Activated CD4-positive, alpha-beta memory T cell treated with anti-CD3 and anti-CD28 coated beads for 36 hours (primary cell): Measurements from ENCODE around the gene DNAJC6. TPM values are rescaled to one million over a fixed set of nuclear protein-coding genes. Genes with fewer than 3 reads are reported as not detected.

Experiments used
- CTCF ChIA-PET: fragments of 350-600 bp; sonication (Branson Sonifier 250); formaldehyde crosslinking; loops from one replicate; lab custom pipeline; 2021; ENCODE audit warnings: antibody characterized with exemption, inconsistent platforms; lab: Charles Lee
- POLR2A ChIA-PET: fragments of 350-600 bp; sonication (Branson Sonifier 250); formaldehyde crosslinking; loops from one replicate; lab custom pipeline; 2021; ENCODE audit warnings: antibody characterized with exemption; lab: Charles Lee
- DNase-seq: peaks from one replicate; pipeline ENCODE4 v3.0.0-alpha.2; 2020
- H3K27ac Mint-ChIP-seq: one replicate; pipeline ENCODE4 v1.8.0; 2021; ENCODE audit warnings: mixed read lengths
- H3K27me3 Mint-ChIP-seq: one replicate; pipeline ENCODE4 v1.8.0; 2021; ENCODE audit warnings: mixed read lengths
- H3K36me3 Mint-ChIP-seq: one replicate; pipeline ENCODE4 v1.8.0; 2021; ENCODE audit warnings: mixed read lengths
- H3K4me1 Mint-ChIP-seq: one replicate; pipeline ENCODE4 v1.8.0; 2021; ENCODE audit warnings: low read depth, mixed read lengths
- H3K4me3 Mint-ChIP-seq: one replicate; pipeline ENCODE4 v1.8.0; 2021; ENCODE audit warnings: mild to moderate bottlenecking, mixed read lengths
- H3K9me3 Mint-ChIP-seq: one replicate; pipeline ENCODE4 v1.8.0; 2021; ENCODE audit warnings: mixed read lengths
- intact Hi-C: fragments of 100-400 bp; cut with micrococcal nuclease; formaldehyde crosslinking; loops from one replicate; pipeline ENCODE4 v1.15.1; 2023
- total RNA-seq, 2 experiments: library from RNA; stranded (reverse); gene quantifications; one replicate each; pipeline ENCODE4 v1.2.3, GENCODE V29; 2021

Gene DNAJC6
- total RNA-seq, 2 experiments from 2014 or later: 3.2 to 3.9 TPM

DNA sequence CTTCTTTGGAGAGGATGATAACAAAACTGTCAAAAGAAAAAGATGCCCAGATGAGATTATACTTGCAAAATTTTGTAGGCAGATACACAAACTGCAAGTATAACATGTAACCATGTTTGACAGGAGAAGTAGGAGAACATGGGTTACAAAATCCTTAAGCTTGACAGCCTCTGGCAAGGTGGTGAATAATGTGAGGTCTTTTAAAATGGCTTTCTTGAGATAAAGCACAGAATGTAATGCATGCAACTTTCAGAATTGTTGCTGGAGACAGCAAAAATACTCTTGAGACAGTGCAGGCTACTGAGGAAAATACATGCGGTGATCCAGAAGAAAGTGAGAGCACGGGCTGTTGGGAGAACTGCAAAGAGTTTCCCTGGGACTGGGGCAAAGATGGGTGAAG lies 24.7 kb downstream of the DNAJC6 start:
- H3K36me3 Mint-ChIP-seq: no peaks in the 10 kb centered on the region
- no peak overlapping the region for H3K27ac Mint-ChIP-seq
- CTCF ChIA-PET: no interaction called here

DNA sequence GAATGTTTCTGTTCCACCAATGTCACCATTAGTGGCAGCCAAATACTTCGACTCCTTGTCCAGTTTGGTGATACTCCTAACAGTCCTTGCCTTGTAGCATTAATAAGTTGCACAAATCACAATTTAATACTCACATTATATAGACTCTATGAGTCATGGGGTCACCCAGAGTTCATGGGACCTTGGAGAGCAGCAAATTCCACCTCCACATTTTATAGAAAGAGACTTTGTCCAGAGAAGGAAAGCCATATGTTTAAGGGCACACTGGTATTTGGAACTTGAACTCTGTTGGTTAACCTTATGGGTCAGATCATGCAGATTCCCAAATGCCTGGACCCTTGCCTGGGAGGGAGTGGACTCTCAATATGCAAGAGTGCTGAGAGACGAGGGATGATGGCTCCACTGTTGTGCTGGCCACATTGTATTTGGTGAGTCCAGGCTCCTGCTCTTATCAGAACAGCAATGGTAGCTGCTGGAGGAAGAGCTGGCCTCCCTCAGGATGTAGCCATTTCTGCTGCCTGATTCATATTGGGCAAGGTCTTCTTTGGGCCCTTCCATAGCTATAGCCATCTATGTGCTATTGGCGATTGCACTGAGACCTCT lies 30.6 kb downstream of the DNAJC6 start:
- no peak for DNase-seq
- no peaks in the 10 kb centered on the region for H3K27me3 Mint-ChIP-seq
- intact Hi-C loops: no loop called here
- H3K9me3 Mint-ChIP-seq: no peaks in the 10 kb centered on the region
- CTCF ChIA-PET: interaction anchor here (0.6 kb wide), 1 partner anchor 131 kb away, joined by 3 read pairs; no protein-coding TSS in a partner anchor
- POLR2A ChIA-PET: no interaction called here
- no peak overlapping the region for H3K27ac Mint-ChIP-seq
- H3K36me3 Mint-ChIP-seq: no peaks in the 10 kb centered on the region
- H3K4me1 Mint-ChIP-seq: no peaks in the 10 kb centered on the region
- H3K4me3 Mint-ChIP-seq: no peak overlapping the region

More for the DNA sequence above, 24.7 kb downstream of the DNAJC6 start:
- no peak for DNase-seq
- Mint-ChIP-seq H3K27me3 (no peaks in the 10 kb centered on the region), H3K4me3 (no peak overlapping the region), H3K9me3 (no peaks in the 10 kb centered on the region), H3K4me1 (no peaks in the 10 kb centered on the region)
- POLR2A ChIA-PET: no interaction called here
- intact Hi-C loops: no loop called here

DNA sequence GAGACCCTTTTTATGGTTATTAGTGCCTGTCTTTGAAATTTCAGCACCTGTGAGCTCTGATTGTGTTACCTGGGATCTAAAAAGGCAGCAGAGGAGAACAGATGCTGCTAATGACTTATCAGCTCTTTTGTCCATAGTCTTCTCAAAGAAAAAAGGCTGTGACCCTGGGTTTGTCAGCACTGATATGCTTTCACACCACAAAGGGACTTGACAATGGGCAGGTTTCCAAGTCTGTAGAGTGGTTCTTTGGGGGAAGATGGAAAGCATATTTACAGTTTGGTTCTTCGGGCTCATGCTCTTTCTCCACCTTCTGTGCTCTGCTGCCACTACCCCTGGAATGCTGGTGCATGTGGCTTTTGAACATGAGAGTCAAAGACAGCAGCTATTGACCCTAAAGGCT lies 32.0 kb downstream of the DNAJC6 start:
- intact Hi-C loops: no loop called here
- DNase-seq: no peak
- Mint-ChIP-seq H3K36me3 (no peaks in the 10 kb centered on the region), H3K4me1 (no peaks in the 10 kb centered on the region), H3K4me3 (no peak overlapping the region), H3K9me3 (no peaks in the 10 kb centered on the region), H3K27me3 (no peaks in the 10 kb centered on the region), H3K27ac (no peak overlapping the region)
- ChIA-PET POLR2A (no interaction called here), CTCF (interaction anchor here (1.0 kb wide), 1 partner anchor 10 kb away, joined by 3 read pairs; no protein-coding TSS in a partner anchor)

- H3K27ac Mint-ChIP-seq: no peak overlapping the region
- DNase-seq: no peak
- POLR2A ChIA-PET: no interaction called here
- intact Hi-C loops: no loop called here
- no peaks in the 10 kb centered on the region for H3K4me1 Mint-ChIP-seq
- no peak overlapping the region for H3K4me3 Mint-ChIP-seq
- CTCF ChIA-PET: no interaction called here
- H3K36me3 Mint-ChIP-seq: no peaks in the 10 kb centered on the region
- no peaks in the 10 kb centered on the region for H3K27me3 Mint-ChIP-seq
- H3K9me3 Mint-ChIP-seq: no peaks in the 10 kb centered on the region
Observed at GRCh38 chr1:65343286-65343685, 33.9 kb downstream of the DNAJC6 start.

- H3K9me3 Mint-ChIP-seq: no peaks in the 10 kb centered on the region
- H3K27ac Mint-ChIP-seq: no peak overlapping the region
- no peaks in the 10 kb centered on the region for H3K4me1 Mint-ChIP-seq
- ChIA-PET CTCF (no interaction called here), POLR2A (no interaction called here)
- H3K4me3 Mint-ChIP-seq: no peak overlapping the region
- H3K27me3 Mint-ChIP-seq: no peaks in the 10 kb centered on the region
- no peaks in the 10 kb centered on the region for H3K36me3 Mint-ChIP-seq
- no peak for DNase-seq
- intact Hi-C loops: no loop called here
Observed at GRCh38 chr1:65344171-65344814, 35.0 kb downstream of the DNAJC6 start.

- H3K27me3 Mint-ChIP-seq: no peaks in the 10 kb centered on the region
- no peak overlapping the region for H3K27ac Mint-ChIP-seq
- intact Hi-C loops: no loop called here
- POLR2A ChIA-PET: no interaction called here
- no peaks in the 10 kb centered on the region for H3K36me3 Mint-ChIP-seq
- no peaks in the 10 kb centered on the region for H3K4me1 Mint-ChIP-seq
- DNase-seq: no peak
- H3K4me3 Mint-ChIP-seq: no peak overlapping the region
- H3K9me3 Mint-ChIP-seq: no peaks in the 10 kb centered on the region
- CTCF ChIA-PET: no interaction called here
Observed at GRCh38 chr1:65346190-65346589, 36.8 kb downstream of the DNAJC6 start.

DNA sequence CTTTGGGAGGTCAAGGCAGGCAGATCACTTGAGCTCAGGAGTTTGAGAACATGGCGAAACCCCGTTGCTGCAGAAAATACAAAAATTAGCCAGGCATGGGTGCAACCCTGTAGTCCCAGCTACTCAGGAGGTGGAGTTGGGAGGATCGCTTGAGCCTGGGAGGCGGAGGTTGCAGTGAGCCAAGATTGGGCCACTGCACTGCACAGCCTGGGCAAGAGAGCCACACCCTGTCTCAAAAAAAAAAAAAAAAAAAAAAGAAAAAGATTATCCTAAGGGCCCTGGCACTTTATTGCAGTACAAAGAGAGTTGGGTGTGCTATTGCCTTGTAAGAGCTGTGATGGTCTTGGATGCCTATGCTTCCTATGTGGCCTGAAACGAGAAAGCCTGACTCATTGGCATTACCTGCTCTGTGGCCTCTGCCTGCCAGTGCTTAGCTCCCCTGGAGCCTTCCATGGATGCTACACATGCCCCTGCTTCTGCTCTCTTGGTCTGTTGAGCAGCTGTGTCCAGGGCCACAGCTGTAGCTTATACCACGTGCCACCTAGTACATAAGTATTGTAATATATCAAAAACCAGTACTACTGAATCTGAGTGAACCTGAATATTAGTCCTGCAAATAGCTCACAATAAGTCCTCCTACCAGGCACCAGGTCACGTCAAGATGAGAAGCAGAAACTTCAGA lies 45.8 kb downstream of the DNAJC6 start:
- Mint-ChIP-seq H3K9me3 (no peaks in the 10 kb centered on the region), H3K4me3 (no peak overlapping the region), H3K36me3 (no peaks in the 10 kb centered on the region), H3K4me1 (no peaks in the 10 kb centered on the region), H3K27ac (no peak overlapping the region), H3K27me3 (no peaks in the 10 kb centered on the region)
- ChIA-PET CTCF (interaction anchor here (0.6 to 1.0 kb wide), 2 partner anchors 9 to 119 kb away, joined by 3 to 4 read pairs; no protein-coding TSS in a partner anchor), POLR2A (no interaction called here)
- intact Hi-C loops: no loop called here
- no peak for DNase-seq

DNA sequence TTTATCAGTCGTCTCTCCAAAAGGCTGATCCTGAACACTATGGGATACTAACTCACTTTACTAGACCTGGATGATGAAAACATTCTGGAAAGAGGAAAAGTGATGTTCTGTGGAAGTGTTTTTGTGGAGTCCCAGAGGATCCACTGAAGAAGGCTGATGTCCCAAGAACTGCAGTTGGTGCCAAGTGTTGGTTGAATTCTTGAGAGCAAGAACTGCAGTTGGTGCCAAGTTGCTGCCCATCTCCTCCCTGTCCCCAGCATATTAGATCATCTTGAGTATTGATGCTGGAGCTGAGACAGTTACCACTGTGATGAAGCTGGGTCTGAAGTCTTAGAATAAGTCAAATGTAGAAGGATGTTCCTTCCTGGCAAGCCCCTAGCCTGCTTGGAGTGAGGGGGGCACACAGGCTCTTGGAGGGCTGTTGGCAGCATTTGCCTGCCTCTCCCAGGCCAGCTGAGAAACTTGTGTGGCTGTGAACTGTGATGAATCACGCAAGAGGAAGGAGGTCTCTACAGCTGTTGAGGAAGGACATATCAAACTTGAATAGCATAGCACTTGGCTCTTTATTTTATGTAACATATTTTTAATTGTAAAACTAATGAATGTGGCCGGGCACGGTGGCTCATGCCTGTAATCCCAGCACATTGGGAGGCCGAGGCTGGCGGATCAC lies 48.1 kb downstream of the DNAJC6 start:
- Mint-ChIP-seq H3K36me3 (no peaks in the 10 kb centered on the region), H3K4me1 (no peaks in the 10 kb centered on the region), H3K9me3 (no peaks in the 10 kb centered on the region), H3K4me3 (no peak overlapping the region), H3K27ac (no peak overlapping the region), H3K27me3 (no peaks in the 10 kb centered on the region)
- ChIA-PET POLR2A (no interaction called here), CTCF (no interaction called here)
- DNase-seq: no peak
- intact Hi-C loops: no loop called here

DNA sequence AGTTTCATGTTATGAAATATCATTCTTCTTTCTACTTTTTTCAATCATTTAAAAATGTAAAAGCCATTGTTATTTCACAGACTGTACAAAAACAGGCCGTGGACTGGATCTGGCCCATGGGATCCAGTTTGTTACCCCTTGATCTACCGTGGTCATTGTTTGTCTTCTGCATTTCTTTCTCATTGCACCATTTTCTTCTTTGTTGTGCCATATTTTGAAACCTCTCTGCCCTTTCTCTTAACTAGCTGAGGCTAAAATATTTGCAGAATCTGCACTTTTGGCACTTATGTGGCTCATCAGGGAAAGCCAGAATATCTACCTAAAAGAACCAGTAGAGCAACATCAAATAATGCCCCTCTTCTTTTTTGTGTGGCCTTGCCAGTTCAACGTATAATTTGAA lies 50.5 kb downstream of the DNAJC6 start:
- Mint-ChIP-seq H3K9me3 (no peaks in the 10 kb centered on the region), H3K36me3 (no peaks in the 10 kb centered on the region), H3K27me3 (no peaks in the 10 kb centered on the region), H3K4me3 (no peak overlapping the region), H3K27ac (no peak overlapping the region), H3K4me1 (no peaks in the 10 kb centered on the region)
- ChIA-PET CTCF (no interaction called here), POLR2A (no interaction called here)
- intact Hi-C loops: no loop called here
- no peak for DNase-seq

GRCh38 chr1:65360648-65361047 lies 51.3 kb downstream of the DNAJC6 start:
- ChIA-PET POLR2A (no interaction called here), CTCF (interaction anchor here (0.6 kb wide), 1 partner anchor 291 kb away, joined by 3 read pairs; no protein-coding TSS in a partner anchor)
- no peaks in the 10 kb centered on the region for H3K4me1 Mint-ChIP-seq
- no peaks in the 10 kb centered on the region for H3K27me3 Mint-ChIP-seq
- no peaks in the 10 kb centered on the region for H3K9me3 Mint-ChIP-seq
- H3K36me3 Mint-ChIP-seq: no peaks in the 10 kb centered on the region
- H3K4me3 Mint-ChIP-seq: no peak overlapping the region
- DNase-seq: no peak
- intact Hi-C loops: no loop called here
- no peak overlapping the region for H3K27ac Mint-ChIP-seq

- intact Hi-C loops: no loop called here
- Mint-ChIP-seq H3K27me3 (no peaks in the 10 kb centered on the region), H3K36me3 (no peaks in the 10 kb centered on the region), H3K27ac (no peak overlapping the region), H3K4me3 (no peak overlapping the region), H3K4me1 (no peaks in the 10 kb centered on the region), H3K9me3 (no peaks in the 10 kb centered on the region)
- ChIA-PET CTCF (no interaction called here), POLR2A (no interaction called here)
- no peak for DNase-seq
Observed at GRCh38 chr1:65362545-65362944, 53.2 kb downstream of the DNAJC6 start.

GRCh38 chr1:65363484-65363883 lies 54.1 kb downstream of the DNAJC6 start:
- CTCF ChIA-PET: interaction anchor here (0.7 to 0.9 kb wide), 2 partner anchors 324 to 527 kb away, joined by 3 to 5 read pairs; no protein-coding TSS in a partner anchor
- H3K9me3 Mint-ChIP-seq: no peaks in the 10 kb centered on the region
- POLR2A ChIA-PET: no interaction called here
- intact Hi-C loops: no loop called here
- no peak overlapping the region for H3K27ac Mint-ChIP-seq
- no peak for DNase-seq
- no peaks in the 10 kb centered on the region for H3K4me1 Mint-ChIP-seq
- no peak overlapping the region for H3K4me3 Mint-ChIP-seq
- no peaks in the 10 kb centered on the region for H3K36me3 Mint-ChIP-seq
- no peaks in the 10 kb centered on the region for H3K27me3 Mint-ChIP-seq
